IPS DF 6.9 (cell line): ENCODE results near the gene ATG16L1.

ENCODE experiments used
- DNase-seq: peaks from one replicate; pipeline ENCODE4 v3.0.0-alpha.2; 2013; ENCODE audit warnings: low read depth, low spot score
- H3K27ac ChIP-seq: one replicate; pipeline ENCODE4 v1.5.1; 2013; ENCODE audit warnings: low read length, control low read depth
- H3K27me3 ChIP-seq: 2 replicates; pipeline ENCODE4 v1.6.1; 2013; ENCODE audit warnings: mild to moderate bottlenecking, low read length; ENCODE audit not compliant: control insufficient read depth, insufficient read depth
- H3K36me3 ChIP-seq: 2 replicates; pipeline ENCODE4 v1.6.1; 2013; ENCODE audit warnings: low read length; ENCODE audit not compliant: control insufficient read depth, insufficient read depth
- H3K4me1 ChIP-seq: 2 replicates; pipeline ENCODE4 v1.6.1; 2013; ENCODE audit warnings: low read length; ENCODE audit not compliant: control insufficient read depth, insufficient read depth
- H3K4me3 ChIP-seq: 2 replicates; pipeline ENCODE4 v1.5.1; 2013; ENCODE audit warnings: mild to moderate bottlenecking, low read length
- H3K9me3 ChIP-seq: 2 replicates; pipeline ENCODE4 v1.6.1; 2013; ENCODE audit warnings: low read length, inconsistent platforms; ENCODE audit not compliant: control insufficient read depth, insufficient read depth
- WGBS: extraction: QIAGEN DNeasy Blood & Tissue Kit; methylation state at CpG from one replicate; pipeline ENCODE4 v1.1.7; 2013; ENCODE audit warnings: mixed read lengths, missing lambda C conversion rate; ENCODE audit not compliant: insufficient read length, insufficient coverage; 5-methylcytosine and 5-hydroxymethylcytosine counted together

ATG16L1 gene

GRCh38 chr2:233270366-233270765 lies 18.9 kb downstream of the ATG16L1 start:
- H3K4me1 ChIP-seq, result no peaks in the 10 kb centered on the region
- no peak overlapping the region for H3K27ac ChIP-seq
- no CpG with 5 or more reads among the region's 5 CpGs for WGBS
- no peak overlapping the region for H3K4me3 ChIP-seq
- H3K9me3 ChIP-seq, result no peaks in the 10 kb centered on the region
- no peak for DNase-seq
- H3K36me3 ChIP-seq, result peaks cover 32% of the 10 kb centered on the region; the same call in 1 of the 2 replicates
- no peaks in the 10 kb centered on the region for H3K27me3 ChIP-seq

GRCh38 chr2:233270951-233271350 lies 19.5 kb downstream of the ATG16L1 start:
- Histone ChIP-seq H3K4me3 (no peak overlapping the region), H3K27ac (no peak overlapping the region), H3K9me3 (no peaks in the 10 kb centered on the region), H3K4me1 (no peaks in the 10 kb centered on the region), H3K27me3 (no peaks in the 10 kb centered on the region), H3K36me3 (peaks cover 28% of the 10 kb centered on the region; the same call in 1 of the 2 replicates)
- WGBS, result no CpG with 5 or more reads among the region's 4 CpGs
- DNase-seq, result no peak

- no peaks in the 10 kb centered on the region for H3K4me1 ChIP-seq
- no peaks in the 10 kb centered on the region for H3K9me3 ChIP-seq
- no peak for DNase-seq
- no peak overlapping the region for H3K27ac ChIP-seq
- peaks cover 25% of the 10 kb centered on the region; the same call in 1 of the 2 replicates for H3K36me3 ChIP-seq
- WGBS, result no CpG with 5 or more reads among the region's 2 CpGs
- H3K27me3 ChIP-seq, result no peaks in the 10 kb centered on the region
- H3K4me3 ChIP-seq, result no peak overlapping the region
Measured at GRCh38 chr2:233271693-233272092, 20.2 kb downstream of the ATG16L1 start.

GRCh38 chr2:233273120-233273519 lies 21.6 kb downstream of the ATG16L1 start:
- Histone ChIP-seq H3K4me3 (no peak overlapping the region), H3K27me3 (no peaks in the 10 kb centered on the region), H3K36me3 (peaks cover 24% of the 10 kb centered on the region; the same call in 1 of the 2 replicates), H3K4me1 (no peaks in the 10 kb centered on the region), H3K27ac (no peak overlapping the region), H3K9me3 (no peaks in the 10 kb centered on the region)
- no peak for DNase-seq
- no CpG with 5 or more reads among the region's 6 CpGs for whole genome bisulfite sequencing

DNA sequence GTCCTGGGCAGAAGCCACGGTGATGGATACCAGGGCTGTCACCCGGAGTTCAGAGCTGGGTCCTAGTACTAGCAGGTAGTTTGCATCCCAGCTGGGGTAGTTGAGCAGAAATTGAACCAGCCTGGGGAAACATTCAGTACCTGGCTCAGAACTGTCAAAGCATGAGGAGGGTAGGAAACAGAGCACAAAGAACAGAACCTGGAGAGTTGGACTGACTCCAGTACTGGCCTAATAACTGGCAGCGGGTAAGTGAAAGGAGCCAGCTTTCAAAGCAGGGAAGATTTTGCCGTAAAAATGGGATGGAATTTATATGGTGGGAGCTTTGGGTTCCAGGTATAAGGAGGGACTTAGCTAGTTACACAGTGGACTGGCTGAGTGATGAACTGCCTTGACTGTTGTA lies 23.8 kb downstream of the ATG16L1 start:
- WGBS, result no CpG with 5 or more reads among the region's 4 CpGs
- Histone ChIP-seq H3K27me3 (no peaks in the 10 kb centered on the region), H3K4me3 (no peak overlapping the region), H3K9me3 (no peaks in the 10 kb centered on the region), H3K4me1 (no peaks in the 10 kb centered on the region), H3K27ac (no peak overlapping the region), H3K36me3 (peaks cover 24% of the 10 kb centered on the region; the same call in 1 of the 2 replicates)
- no peak for DNase-seq

GRCh38 chr2:233278921-233279320 lies 27.4 kb downstream of the ATG16L1 start:
- no CpG with 5 or more reads among the region's 2 CpGs for WGBS
- Histone ChIP-seq H3K27ac (no peak overlapping the region), H3K4me3 (no peak overlapping the region), H3K27me3 (no peaks in the 10 kb centered on the region), H3K4me1 (no peaks in the 10 kb centered on the region), H3K36me3 (peaks cover 19% of the 10 kb centered on the region; the same call in 1 of the 2 replicates), H3K9me3 (no peaks in the 10 kb centered on the region)
- no peak for DNase-seq

- H3K9me3 ChIP-seq, result no peaks in the 10 kb centered on the region
- no peak for DNase-seq
- no peak overlapping the region for H3K4me3 ChIP-seq
- peaks cover 14% of the 10 kb centered on the region; the same call in 1 of the 2 replicates for H3K36me3 ChIP-seq
- H3K27ac ChIP-seq, result no peak overlapping the region
- no peaks in the 10 kb centered on the region for H3K27me3 ChIP-seq
- WGBS, result no CpG with 5 or more reads among the region's 4 CpGs
- H3K4me1 ChIP-seq, result no peaks in the 10 kb centered on the region
Measured at GRCh38 chr2:233280114-233280693, 28.7 kb downstream of the ATG16L1 start.

GRCh38 chr2:233281553-233281952 lies 30.1 kb downstream of the ATG16L1 start:
- H3K4me3 ChIP-seq, result no peak overlapping the region
- peaks cover 16% of the 10 kb centered on the region; the same call in 1 of the 2 replicates for H3K36me3 ChIP-seq
- no CpG with 5 or more reads among the region's 4 CpGs for WGBS
- H3K27ac ChIP-seq, result no peak overlapping the region
- H3K27me3 ChIP-seq, result no peaks in the 10 kb centered on the region
- H3K9me3 ChIP-seq, result no peaks in the 10 kb centered on the region
- H3K4me1 ChIP-seq, result no peaks in the 10 kb centered on the region
- no peak for DNase-seq

DNA sequence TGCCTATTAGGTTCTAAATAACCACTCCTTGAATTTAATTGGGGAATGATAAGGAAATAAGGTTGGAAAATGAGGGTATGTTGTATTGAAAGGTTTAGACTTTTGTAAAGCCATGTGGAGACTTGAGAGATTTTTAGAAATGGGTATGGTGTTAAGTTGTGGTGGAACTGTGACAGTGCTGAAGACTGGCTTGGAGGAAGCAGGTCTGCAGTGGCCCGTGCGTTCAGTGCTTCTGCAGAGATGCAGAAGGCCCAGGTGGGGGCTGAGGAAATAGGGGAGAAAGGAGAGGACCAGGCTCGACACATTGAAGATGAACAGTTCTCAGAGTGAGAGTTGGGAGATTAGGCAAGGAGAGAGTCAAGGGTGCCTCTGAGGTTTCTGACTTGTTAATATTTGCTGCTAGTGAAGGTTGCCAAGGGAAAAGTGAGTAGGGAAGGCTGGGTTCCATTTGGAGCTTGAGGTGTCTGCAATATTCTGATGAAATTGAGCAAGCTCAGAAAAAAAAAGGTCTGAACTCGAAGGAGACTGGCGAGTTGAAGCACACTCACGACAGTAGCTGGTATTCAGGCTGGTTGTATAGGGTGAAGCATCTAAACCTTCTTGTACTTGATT lies 30.6 kb downstream of the ATG16L1 start:
- no peaks in the 10 kb centered on the region for H3K9me3 ChIP-seq
- peaks cover 16% of the 10 kb centered on the region; the same call in 1 of the 2 replicates for H3K36me3 ChIP-seq
- no peaks in the 10 kb centered on the region for H3K27me3 ChIP-seq
- WGBS, result no CpG with 5 or more reads among the region's 6 CpGs
- no peaks in the 10 kb centered on the region for H3K4me1 ChIP-seq
- no peak for DNase-seq
- no peak overlapping the region for H3K27ac ChIP-seq
- no peak overlapping the region for H3K4me3 ChIP-seq

DNA sequence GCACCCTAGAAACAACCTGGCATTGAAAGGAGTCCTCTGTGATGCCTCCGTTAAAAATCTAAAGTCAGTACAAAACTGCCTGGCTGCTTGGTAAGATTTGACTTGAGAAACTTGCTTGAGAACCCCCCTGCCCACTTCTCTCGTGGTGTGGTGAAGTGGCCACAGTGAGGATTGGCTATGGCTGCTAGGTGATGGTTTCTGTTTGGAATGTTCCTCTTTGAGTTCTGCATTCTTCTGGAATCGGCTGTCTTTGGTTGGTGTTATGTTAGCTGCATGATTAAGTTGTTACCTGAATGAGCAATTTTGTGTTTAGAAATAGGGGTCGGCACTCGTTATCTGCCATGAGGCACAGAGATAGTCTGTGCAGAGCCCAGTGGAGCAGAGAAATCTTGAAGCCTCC lies 34.4 kb downstream of the ATG16L1 start:
- H3K4me3 ChIP-seq, result no peak overlapping the region
- no peaks in the 10 kb centered on the region for H3K27me3 ChIP-seq
- no peak overlapping the region for H3K27ac ChIP-seq
- H3K9me3 ChIP-seq, result no peaks in the 10 kb centered on the region
- H3K4me1 ChIP-seq, result no peaks in the 10 kb centered on the region
- peaks cover 23% of the 10 kb centered on the region; the same call in 1 of the 2 replicates for H3K36me3 ChIP-seq
- no peak for DNase-seq
- WGBS, result no CpG with 5 or more reads among the region's 5 CpGs

DNA sequence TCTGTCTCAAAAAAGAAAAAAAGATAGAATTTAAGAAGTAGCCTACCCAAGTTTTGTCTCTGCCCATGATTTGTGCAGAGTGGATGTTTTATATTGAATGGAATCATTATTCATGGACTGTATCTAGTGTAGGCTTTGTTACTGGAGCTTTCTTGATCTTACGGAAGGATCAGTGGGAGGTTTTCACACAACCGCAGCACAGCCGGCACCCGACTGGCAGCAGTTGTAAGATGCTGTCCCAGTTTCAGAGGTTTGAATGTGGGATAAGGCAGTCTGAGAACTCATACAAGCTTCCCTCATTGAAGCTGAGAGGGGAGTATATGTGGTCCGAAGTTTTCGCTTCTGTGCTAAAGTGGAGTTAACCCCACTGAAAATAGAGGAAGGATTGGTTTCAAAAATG lies 36.4 kb downstream of the ATG16L1 start:
- Histone ChIP-seq H3K36me3 (peaks cover 24% of the 10 kb centered on the region; the same call in 1 of the 2 replicates), H3K27me3 (no peaks in the 10 kb centered on the region), H3K9me3 (no peaks in the 10 kb centered on the region), H3K27ac (no peak overlapping the region), H3K4me1 (no peaks in the 10 kb centered on the region), H3K4me3 (no peak overlapping the region)
- WGBS, result no CpG with 5 or more reads among the region's 6 CpGs
- DNase-seq, result no peak
